ENCODE measurements around the gene NRN1.

DNA sequence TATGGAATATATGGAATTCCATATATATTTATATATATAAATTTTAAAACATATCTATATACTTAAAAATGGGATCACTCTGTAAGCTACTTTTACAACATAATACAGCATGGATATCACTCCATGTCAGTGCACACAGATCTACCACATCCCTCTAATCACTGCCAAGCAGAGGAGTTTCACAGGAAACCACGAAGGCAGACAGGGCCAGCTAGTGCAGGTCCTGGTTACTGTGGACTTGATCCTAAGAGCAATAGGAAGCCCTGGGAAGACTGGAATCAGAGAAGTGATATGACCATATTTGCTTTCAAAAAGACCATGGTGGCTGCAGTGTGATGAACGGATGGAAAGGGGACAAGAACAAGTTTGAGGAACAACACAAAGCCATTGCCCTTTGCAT is 40.0 kb upstream of the NRN1 start:
- TF ChIP-seq, protein P1, sequence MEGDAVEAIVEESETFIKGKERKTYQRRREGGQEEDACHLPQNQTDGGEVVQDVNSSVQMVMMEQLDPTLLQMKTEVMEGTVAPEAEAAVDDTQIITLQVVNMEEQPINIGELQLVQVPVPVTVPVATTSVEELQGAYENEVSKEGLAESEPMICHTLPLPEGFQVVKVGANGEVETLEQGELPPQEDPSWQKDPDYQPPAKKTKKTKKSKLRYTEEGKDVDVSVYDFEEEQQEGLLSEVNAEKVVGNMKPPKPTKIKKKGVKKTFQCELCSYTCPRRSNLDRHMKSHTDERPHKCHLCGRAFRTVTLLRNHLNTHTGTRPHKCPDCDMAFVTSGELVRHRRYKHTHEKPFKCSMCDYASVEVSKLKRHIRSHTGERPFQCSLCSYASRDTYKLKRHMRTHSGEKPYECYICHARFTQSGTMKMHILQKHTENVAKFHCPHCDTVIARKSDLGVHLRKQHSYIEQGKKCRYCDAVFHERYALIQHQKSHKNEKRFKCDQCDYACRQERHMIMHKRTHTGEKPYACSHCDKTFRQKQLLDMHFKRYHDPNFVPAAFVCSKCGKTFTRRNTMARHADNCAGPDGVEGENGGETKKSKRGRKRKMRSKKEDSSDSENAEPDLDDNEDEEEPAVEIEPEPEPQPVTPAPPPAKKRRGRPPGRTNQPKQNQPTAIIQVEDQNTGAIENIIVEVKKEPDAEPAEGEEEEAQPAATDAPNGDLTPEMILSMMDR (IDR thresholded peaks at IDR 0.05), result no peak
- no peak for TF ChIP-seq POLR2A (IDR thresholded peaks at IDR 0.05)
